A673 (cell line): ENCODE measurements around the gene B4GALT5. TPM values are rescaled to one million over a fixed set of nuclear protein-coding genes. Genes with fewer than 3 reads are reported as not detected.

Experiments used
- BruUV-seq: library from RNA; stranded (reverse); fragments of 400-500 nt; replicated peaks from 2 replicates; lab custom pipeline; 2021; lab: Mats Ljungman, UMichigan
- CTCF ChIA-PET: fragments of 300-600 bp; sonication (Branson Sonifier 250); formaldehyde crosslinking; loops from one replicate; lab custom pipeline; 2022; ENCODE audit warnings: antibody characterized with exemption; lab: Charles Lee
- POLR2A ChIA-PET: fragments of 300-600 bp; sonication (Branson Sonifier 250); formaldehyde crosslinking; loops from one replicate; lab custom pipeline; 2022; ENCODE audit warnings: antibody characterized with exemption; ENCODE audit not compliant: low non-redundant PET; lab: Charles Lee
- DNase-seq: peaks from one replicate; pipeline ENCODE4 v3.0.0-alpha.2; 2015; ENCODE audit warnings: low spot score
- H3K27ac ChIP-seq: fragments of 200-600 bp; sonication (generic); 2 replicates; pipeline ENCODE4 v1.5.1; 2016; ENCODE audit warnings: mixed run types, low read depth, mild to moderate bottlenecking, mixed read lengths, antibody characterized with exemption, low read length; ENCODE audit not compliant: poor library complexity, severe bottlenecking
- H3K27me3 ChIP-seq: fragments of 200-600 bp; sonication (generic); replicated peaks from 2 replicates; pipeline ENCODE4 v1.6.1; 2017; ENCODE audit warnings: mixed run types, low read depth, mild to moderate bottlenecking, mixed read lengths, antibody characterized with exemption, low read length; ENCODE audit not compliant: insufficient read depth, poor library complexity
- H3K36me3 ChIP-seq: fragments of 200-600 bp; sonication (generic); 2 replicates; pipeline ENCODE4 v1.6.1; 2016; ENCODE audit warnings: mixed run types, mild to moderate bottlenecking, mixed read lengths, antibody characterized with exemption, low read length; ENCODE audit not compliant: insufficient read depth, poor library complexity, severe bottlenecking
- H3K4me1 ChIP-seq: fragments of 200-600 bp; sonication (generic); 2 replicates; pipeline ENCODE4 v1.6.1; 2017; ENCODE audit warnings: mixed run types, mild to moderate bottlenecking, mixed read lengths, antibody characterized with exemption, low read length; ENCODE audit not compliant: insufficient read depth, poor library complexity, severe bottlenecking
- H3K4me3 ChIP-seq: fragments of 200-600 bp; sonication (generic); 2 replicates; pipeline ENCODE4 v1.5.1; 2016; ENCODE audit warnings: low read depth, mixed run types, mild to moderate bottlenecking, mixed read lengths, low read length; ENCODE audit not compliant: poor library complexity, severe bottlenecking
- H3K9me3 ChIP-seq: fragments of 200-600 bp; sonication (generic); 2 replicates; pipeline ENCODE4 v1.6.1; 2016; ENCODE audit warnings: mixed run types, low read depth, mild to moderate bottlenecking, mixed read lengths, antibody characterized with exemption, low read length; ENCODE audit not compliant: poor library complexity, severe bottlenecking
- CTCF ChIP-seq: fragments of 300-800, 200-600 bp; sonication (generic); conservative IDR thresholded peaks from 2 replicates; pipeline ENCODE4 v1.5.1; 2017; ENCODE audit warnings: low read depth, mild to moderate bottlenecking, antibody characterized with exemption, low read length, moderate library complexity, mixed read lengths
- EZH2 ChIP-seq: fragments of 200-600 bp; sonication (generic); IDR thresholded peaks from 2 replicates; pipeline ENCODE4 v1.6.1; 2017; ENCODE audit warnings: borderline replicate concordance, low read depth, mild to moderate bottlenecking, mixed read lengths, antibody characterized with exemption, low read length; ENCODE audit not compliant: poor library complexity, severe bottlenecking
- intact Hi-C: fragments of 100-400 bp; cut with micrococcal nuclease; formaldehyde crosslinking; loops from one replicate; pipeline ENCODE4 v1.10.0; 2022; ENCODE audit not compliant: unreplicated experiment
- total RNA-seq: library from RNA; stranded (reverse); gene quantifications from 2 replicates; pipeline ENCODE4 v1.2.3, GENCODE V29; 2021

Gene B4GALT5
- total RNA-seq, 1 experiment from 2014 or later, result 78.0 TPM

- intact Hi-C loops, result no loop called here
- ChIA-PET CTCF (interaction anchor here (0.6 to 1.5 kb wide), 2 partner anchors 13 to 112 kb away, joined by 3 to 7 read pairs; no protein-coding TSS in a partner anchor), POLR2A (no interaction called here)
- BruUV-seq, result no TSS peak
- Histone ChIP-seq H3K4me3 (no peak overlapping the region), H3K9me3 (no peaks in the 10 kb centered on the region), H3K4me1 (no peaks in the 10 kb centered on the region), H3K36me3 (no peaks in the 10 kb centered on the region), H3K27me3 (no peaks in the 10 kb centered on the region), H3K27ac (no peak overlapping the region)
- no peak for DNase-seq
- TF ChIP-seq EZH2 (no peak), CTCF (no peak)
These were observed 118.3 kb downstream of the B4GALT5 start for GRCh38 chr20:49595346-49595745.

- BruUV-seq, result no TSS peak
- Histone ChIP-seq H3K36me3 (no peaks in the 10 kb centered on the region), H3K27me3 (no peaks in the 10 kb centered on the region), H3K4me1 (no peaks in the 10 kb centered on the region), H3K9me3 (no peaks in the 10 kb centered on the region), H3K4me3 (no peak overlapping the region), H3K27ac (no peak overlapping the region)
- ChIA-PET POLR2A (no interaction called here), CTCF (interaction anchor here (0.6 to 1.5 kb wide), 2 partner anchors 14 to 111 kb away, joined by 3 to 7 read pairs; no protein-coding TSS in a partner anchor)
- TF ChIP-seq CTCF, result no peak
- TF ChIP-seq EZH2, result no peak
- intact Hi-C loops, result no loop called here
- no peak for DNase-seq
These were observed 118.8 kb downstream of the B4GALT5 start for GRCh38 chr20:49594931-49595315.

GRCh38 chr20:49594143-49594930 lies 119.3 kb downstream of the B4GALT5 start:
- H3K27ac ChIP-seq, result no peak overlapping the region
- DNase-seq, result no peak
- no peaks in the 10 kb centered on the region for H3K36me3 ChIP-seq

More at GRCh38 chr20:49594143-49594930, 119.3 kb downstream of the B4GALT5 start:
- POLR2A ChIA-PET, result interaction anchor here (0.5 kb wide), 1 partner anchor 34 kb away, joined by 3 read pairs; no protein-coding TSS in a partner anchor
- no peaks in the 10 kb centered on the region for H3K27me3 ChIP-seq
- no TSS peak for BruUV-seq
- CTCF ChIA-PET, result interaction anchor here (1.5 kb wide), 1 partner anchor 14 kb away, joined by 3 read pairs; no protein-coding TSS in a partner anchor
- H3K9me3 ChIP-seq, result no peaks in the 10 kb centered on the region
- H3K4me3 ChIP-seq, result no peak overlapping the region
- H3K4me1 ChIP-seq, result no peaks in the 10 kb centered on the region
- TF ChIP-seq CTCF (no peak), EZH2 (no peak)
- intact Hi-C loops, result no loop called here
